Ureter (tissue), 1 donor: Measurements from ENCODE around the gene AK5. TPM values are rescaled to one million over a fixed set of nuclear protein-coding genes. Genes with fewer than 3 reads are reported as not detected.
"Not testable (repeated sequence)": the region's sequence is repeated elsewhere in the genome, so short reads cannot be mapped to it uniquely, and the experiment has no call there.

Experiments
- DNase-seq: peaks from one replicate; pipeline ENCODE4 v3.0.0-alpha.2; 2020; ENCODE audit warnings: low spot score
- total RNA-seq: library from RNA; stranded (reverse); gene quantifications from one replicate; pipeline ENCODE4 v1.2.4, GENCODE V29; 2023
- donor health status: DM: yes; HTN: yes; CAD: no.

Gene AK5
- total RNA-seq, 1 donor from 2014 or later: 1.9 TPM

- no peak for DNase-seq
Measured at GRCh38 chr1:77399250-77400086, 117.6 kb downstream of the AK5 start.

- no peak for DNase-seq
Measured at GRCh38 chr1:77400781-77401180, 119.0 kb downstream of the AK5 start.

- no peak for DNase-seq
Measured at GRCh38 chr1:77401384-77401783, 119.6 kb downstream of the AK5 start.

- no peak for DNase-seq
Measured at GRCh38 chr1:77405186-77405585, 123.4 kb downstream of the AK5 start.

GRCh38 chr1:77406661-77407060 is 124.8 kb downstream of the AK5 start:
- no peak for DNase-seq

GRCh38 chr1:77407738-77408375 is 126.0 kb downstream of the AK5 start:
- DNase-seq: no peak

GRCh38 chr1:77408933-77409332 is 127.1 kb downstream of the AK5 start:
- DNase-seq: not testable (repeated sequence)

GRCh38 chr1:77412069-77412819 is 130.4 kb downstream of the AK5 start:
- DNase-seq: no peak

- DNase-seq: no peak
Measured at GRCh38 chr1:77412820-77413530, 131.2 kb downstream of the AK5 start.

GRCh38 chr1:77413541-77414335 is 131.9 kb downstream of the AK5 start:
- DNase-seq: no peak

- no peak for DNase-seq
Measured at GRCh38 chr1:77415579-77415978, 133.8 kb downstream of the AK5 start.

GRCh38 chr1:77416692-77417450 is 135.1 kb downstream of the AK5 start:
- no peak for DNase-seq

GRCh38 chr1:77418055-77418454 is 136.2 kb downstream of the AK5 start:
- not testable (repeated sequence) for DNase-seq

- DNase-seq: no peak
Measured at GRCh38 chr1:77421504-77422233, 139.8 kb downstream of the AK5 start.

- DNase-seq: no peak
Measured at GRCh38 chr1:77424236-77424635, 142.4 kb downstream of the AK5 start.

- no peak for DNase-seq
Measured at GRCh38 chr1:77428068-77428467, 146.2 kb downstream of the AK5 start.

- DNase-seq: no peak
Measured at GRCh38 chr1:77430966-77431690, 149.3 kb downstream of the AK5 start.

GRCh38 chr1:77433934-77434333 is 152.1 kb downstream of the AK5 start:
- DNase-seq: no peak

GRCh38 chr1:77434967-77435366 is 153.1 kb downstream of the AK5 start:
- DNase-seq: no peak
